Upper lobe of left lung (tissue), 6 donors: Measurements from ENCODE around the gene VKORC1L1. TPM values are rescaled to one million over a fixed set of nuclear protein-coding genes. Genes with fewer than 3 reads are reported as not detected.
"Not testable (repeated sequence)": the region's sequence is repeated elsewhere in the genome, so short reads cannot be mapped to it uniquely, and the experiment has no call there.

ENCODE experiments used
- ATAC-seq, 2 donors: fragments of 200-7000 bp; cut with Tn5 transposase; one replicate each; pipeline ENCODE4 v1.9.1; 2022; ENCODE audit warnings: mild to moderate bottlenecking in 2 of 2, moderate library complexity in 2 of 2; ENCODE audit not compliant: low FRiP score in 2 of 2
- DNase-seq, 2 donors: peaks; one replicate each; pipeline ENCODE4 v3.0.0-alpha.2; 2019 to 2020
- H3K27ac ChIP-seq, 4 donors: fragments of 200-600 bp; sonication (generic); one replicate each; pipeline ENCODE4 v1.5.1; 2016 to 2019
- H3K27me3 ChIP-seq, 4 donors: fragments of 200-600 bp; sonication (generic); one replicate each; pipeline ENCODE4 v1.5.1; 2017 to 2019
- H3K36me3 ChIP-seq, 4 donors: fragments of 200-600 bp; sonication (generic); one replicate each; pipeline ENCODE4 v1.5.1; 2016 to 2019
- H3K4me1 ChIP-seq, 4 donors: fragments of 200-600 bp; sonication (generic); one replicate each; pipeline ENCODE4 v1.5.1; 2018 to 2019
- H3K4me3 ChIP-seq, 4 donors: fragments of 200-600 bp; sonication (generic); one replicate each; pipeline ENCODE4 v1.5.1; 2017 to 2019; ENCODE audit warnings: mild to moderate bottlenecking in 2 of 4, moderate library complexity in 1 of 4
- H3K9me3 ChIP-seq, 4 donors: fragments of 200-600 bp; sonication (generic); one replicate each; pipeline ENCODE4 v1.5.1; 2018 to 2019
- CTCF ChIP-seq, 6 experiments: fragments of 450-650 bp in 4 of 6; fragments of 200-600 bp in 2 of 6; sonication (generic) in 2 of 6; IDR thresholded peaks; one replicate each; pipeline ENCODE4 v1.5.1; 2016 to 2019; ENCODE audit warnings: antibody characterized with exemption in 6 of 6
- EP300 ChIP-seq, 4 donors: sonication (generic); formaldehyde crosslinking; IDR thresholded peaks; one replicate each; pipeline ENCODE4 v1.5.1; 2017; ENCODE audit warnings: antibody characterized with exemption in 4 of 4, control low read depth in 2 of 4
- POLR2A ChIP-seq, 4 donors: fragments of 450-650 bp; IDR thresholded peaks; one replicate each; pipeline ENCODE4 v1.5.1; 2016 to 2017; ENCODE audit warnings: antibody characterized with exemption in 4 of 4, mild to moderate bottlenecking in 2 of 4
- POLR2AphosphoS5 ChIP-seq, 2 donors: sonication (generic); formaldehyde crosslinking; IDR thresholded peaks; one replicate each; pipeline ENCODE4 v1.5.1; 2017; ENCODE audit warnings: antibody characterized with exemption in 2 of 2
- WGBS, 2 donors: methylation state at CpG; one replicate each; pipeline ENCODE4 v1.1.5; 2017 to 2018; 5-methylcytosine and 5-hydroxymethylcytosine counted together
- total RNA-seq, 6 donors: library from RNA; depleted of rRNA in 4 of 6; stranded (reverse); fragments of >200 nt in 4 of 6; gene quantifications; one replicate each; pipeline versions ENCODE4 v1.1.0 to v1.2.1, GENCODE V29; 2016 to 2021
- donor health status: DM: no; HTN: no; CAD: no; lungs with moderate emphysema.
- donor health status: DM: no; HTN: yes; CAD: no; lungs with severe emphysema.

The VKORC1L1 gene
- total RNA-seq, 6 donors from 2014 or later = 14.7 to 49.1 (median 33.8) TPM

- H3K4me3 ChIP-seq = peak overlapping the region; percentile 58 to 97 (median 95)
- not testable (repeated sequence) for H3K27me3 ChIP-seq, H3K36me3 ChIP-seq, DNase-seq, H3K9me3 ChIP-seq
- 0 to 4% methylated on average over 4 to 8 of the region's 57 CpGs for WGBS, 2 donors
- ATAC-seq = peak; percentile 27 to 31
- peak overlapping the region; percentile 81 to 96 (median 88) for H3K27ac ChIP-seq
- H3K4me1 ChIP-seq = peaks cover 4 to 25% (median 15%) of the 10 kb centered on the region in 4 donors
Observed at GRCh38 chr7:65873582-65874193, 814 bp downstream of the VKORC1L1 start.

- ATAC-seq, H3K27me3 ChIP-seq, DNase-seq: not testable (repeated sequence)
Observed at GRCh38 chr7:65875715-65876114, 2.8 kb downstream of the VKORC1L1 start.

GRCh38 chr7:65879292-65880153 lies 6.6 kb downstream of the VKORC1L1 start:
- WGBS, 2 donors = 77 to 78% methylated on average over 5 of the region's 5 CpGs

More at GRCh38 chr7:65875715-65876114, 2.8 kb downstream of the VKORC1L1 start:
- not testable (repeated sequence) for H3K9me3 ChIP-seq, H3K4me3 ChIP-seq, H3K27ac ChIP-seq, H3K36me3 ChIP-seq
- WGBS, 2 donors = 53 to 69% methylated on average over 4 of the region's 4 CpGs
- peaks cover 4 to 25% (median 15%) of the 10 kb centered on the region in 4 donors for H3K4me1 ChIP-seq

GRCh38 chr7:65880242-65880641 lies 7.4 kb downstream of the VKORC1L1 start:
- peak in 1 of 2 donors; percentile 34 for DNase-seq
- H3K27me3 ChIP-seq, H3K4me3 ChIP-seq, H3K4me1 ChIP-seq, H3K36me3 ChIP-seq, H3K9me3 ChIP-seq: not testable (repeated sequence)
- ATAC-seq = peak in 1 of 2 donors; percentile 61
- WGBS, 2 donors = 54 to 74% methylated on average over 5 of the region's 5 CpGs
- peak overlapping the region in 2 of 4 donors; percentile 4 to 43 for H3K27ac ChIP-seq

More at GRCh38 chr7:65879292-65880153, 6.6 kb downstream of the VKORC1L1 start:
- H3K4me3 ChIP-seq, DNase-seq, ATAC-seq, H3K27me3 ChIP-seq, H3K36me3 ChIP-seq, H3K9me3 ChIP-seq, H3K4me1 ChIP-seq: not testable (repeated sequence)
- peak overlapping the region in 2 of 4 donors; percentile 30 to 43 for H3K27ac ChIP-seq

- not testable (repeated sequence) for H3K27me3 ChIP-seq, H3K4me1 ChIP-seq, H3K36me3 ChIP-seq, H3K9me3 ChIP-seq, ATAC-seq, H3K4me3 ChIP-seq, DNase-seq, H3K27ac ChIP-seq
Observed at GRCh38 chr7:65884983-65885382, 12.1 kb downstream of the VKORC1L1 start.

GRCh38 chr7:65885533-65885932 lies 12.7 kb downstream of the VKORC1L1 start:
- not testable (repeated sequence) for ATAC-seq, H3K36me3 ChIP-seq, H3K4me3 ChIP-seq, H3K4me1 ChIP-seq, H3K9me3 ChIP-seq, H3K27ac ChIP-seq, DNase-seq, H3K27me3 ChIP-seq
- 88 to 90% methylated on average over 1 to 2 of the region's 3 CpGs for WGBS, 2 donors

- not testable (repeated sequence) for H3K9me3 ChIP-seq, H3K4me3 ChIP-seq, ATAC-seq, H3K36me3 ChIP-seq, H3K27me3 ChIP-seq, DNase-seq, H3K27ac ChIP-seq
- 51 to 56% methylated on average over 5 of the region's 5 CpGs for WGBS, 2 donors
- H3K4me1 ChIP-seq = peaks cover 0 to 15% (median 11%) of the 10 kb centered on the region in 4 donors
Observed at GRCh38 chr7:65888434-65889156, 15.7 kb downstream of the VKORC1L1 start.

GRCh38 chr7:65889722-65890121 lies 16.8 kb downstream of the VKORC1L1 start:
- H3K4me3 ChIP-seq, H3K27ac ChIP-seq, ATAC-seq, H3K36me3 ChIP-seq, DNase-seq, H3K27me3 ChIP-seq, H3K9me3 ChIP-seq: not testable (repeated sequence)
- peaks cover 0 to 15% (median 11%) of the 10 kb centered on the region in 4 donors for H3K4me1 ChIP-seq
- 94 to 95% methylated on average over 2 of the region's 2 CpGs for WGBS, 2 donors

- no peak for ATAC-seq
- no peak overlapping the region for H3K27ac ChIP-seq
Observed at GRCh38 chr7:65892161-65892560, 19.3 kb downstream of the VKORC1L1 start.

More at GRCh38 chr7:65892161-65892560, 19.3 kb downstream of the VKORC1L1 start:
- Histone ChIP-seq H3K4me1 (peaks cover 0 to 15% (median 11%) of the 10 kb centered on the region in 4 donors), H3K36me3 (peaks cover 0 to 9% (median 3%) of the 10 kb centered on the region in 4 donors), H3K4me3 (no peak overlapping the region), H3K9me3 (no peaks in the 10 kb centered on the region), H3K27me3 (no peaks in the 10 kb centered on the region)
- TF ChIP-seq POLR2AphosphoS5 (IDR thresholded peaks at IDR 0.05) (no peak), POLR2A (IDR thresholded peaks at IDR 0.05) (no peak), CTCF (IDR thresholded peaks at IDR 0.05) (no peak), EP300 (IDR thresholded peaks at IDR 0.05) (no peak)
- WGBS, 2 donors = 73 to 75% methylated on average over 5 of the region's 5 CpGs
- no peak for DNase-seq
